ENCODE data around the gene SH3GL1.
"Not testable (repeated sequence)": the region's sequence is repeated elsewhere in the genome, so short reads cannot be mapped to it uniquely, and the experiment has no call there.

SH3GL1 gene

DNA sequence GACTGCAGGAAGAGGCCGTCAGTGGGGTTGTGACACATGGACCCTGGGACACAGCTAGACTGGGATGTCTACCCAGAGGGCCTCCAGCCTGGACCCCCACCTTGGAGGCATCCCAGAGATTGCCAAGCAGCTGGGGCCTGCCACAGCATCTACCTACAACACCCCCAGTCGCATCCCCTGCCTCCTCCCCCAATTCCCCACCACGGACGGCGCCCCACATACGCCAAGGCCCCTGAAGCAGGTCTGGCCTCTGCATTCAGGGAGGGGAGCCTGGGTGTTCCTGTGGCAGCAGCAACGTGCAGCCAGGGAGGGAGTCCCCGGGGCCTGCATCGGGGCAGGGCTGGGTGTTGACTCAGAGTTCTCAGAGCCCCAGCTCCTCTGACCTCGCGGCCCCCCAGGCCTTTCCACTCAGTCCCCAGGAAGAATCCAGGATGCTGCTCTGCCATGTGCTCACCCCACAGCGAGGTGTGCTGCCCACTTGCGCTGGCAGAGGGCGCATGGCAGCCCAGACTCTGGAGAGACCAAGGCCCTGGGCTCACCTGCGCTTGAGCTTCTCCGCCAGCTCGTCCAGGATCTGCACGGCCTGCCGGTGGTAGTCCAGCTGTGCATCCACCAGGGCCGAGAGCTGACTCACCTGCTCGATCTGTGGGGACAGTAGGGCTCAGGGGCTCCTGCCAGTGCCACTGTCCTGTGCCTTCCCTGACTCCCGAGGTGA is 37.4 kb downstream of the SH3GL1 start:
- no peak for DNase-seq

DNA sequence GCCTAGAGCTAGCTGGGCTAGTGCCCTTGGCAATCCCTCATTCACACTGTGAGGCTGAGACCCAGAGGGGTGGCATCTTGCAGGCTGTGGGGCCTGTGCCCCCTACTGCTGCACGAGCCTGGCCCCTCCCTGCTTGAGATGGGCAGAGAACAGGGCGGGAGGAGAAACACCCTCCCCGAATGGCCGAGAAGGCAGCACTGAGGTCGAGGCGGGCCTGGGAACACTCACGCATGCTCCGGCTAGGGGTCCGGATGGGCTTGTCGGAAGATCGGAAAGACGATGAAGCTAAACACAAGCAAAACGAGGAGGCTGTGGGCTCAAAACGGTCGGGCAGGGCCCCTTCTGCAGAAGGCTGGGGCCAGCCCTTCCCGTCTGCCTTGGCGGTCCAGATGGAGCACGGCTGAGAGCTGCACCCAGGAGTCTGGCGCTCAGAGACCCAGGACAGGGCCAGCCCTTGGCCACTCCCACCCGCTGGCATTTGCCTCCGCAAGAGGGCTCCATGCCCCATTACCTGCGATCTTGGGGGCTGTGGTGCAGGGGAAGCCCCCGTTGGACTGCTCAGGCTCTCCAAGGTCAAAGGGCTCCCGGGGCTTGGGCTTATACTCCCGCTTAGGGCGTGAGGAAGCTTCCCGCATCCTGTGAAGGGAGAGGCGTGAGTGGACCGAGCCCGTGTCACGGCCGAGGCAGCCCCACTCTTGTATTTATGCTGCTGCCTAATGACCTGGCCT is 38.1 kb downstream of the SH3GL1 start:
- no peak for DNase-seq

- DNase-seq: no peak
Measured at GRCh38 chr19:4361152-4362046, 38.9 kb downstream of the SH3GL1 start.

DNA sequence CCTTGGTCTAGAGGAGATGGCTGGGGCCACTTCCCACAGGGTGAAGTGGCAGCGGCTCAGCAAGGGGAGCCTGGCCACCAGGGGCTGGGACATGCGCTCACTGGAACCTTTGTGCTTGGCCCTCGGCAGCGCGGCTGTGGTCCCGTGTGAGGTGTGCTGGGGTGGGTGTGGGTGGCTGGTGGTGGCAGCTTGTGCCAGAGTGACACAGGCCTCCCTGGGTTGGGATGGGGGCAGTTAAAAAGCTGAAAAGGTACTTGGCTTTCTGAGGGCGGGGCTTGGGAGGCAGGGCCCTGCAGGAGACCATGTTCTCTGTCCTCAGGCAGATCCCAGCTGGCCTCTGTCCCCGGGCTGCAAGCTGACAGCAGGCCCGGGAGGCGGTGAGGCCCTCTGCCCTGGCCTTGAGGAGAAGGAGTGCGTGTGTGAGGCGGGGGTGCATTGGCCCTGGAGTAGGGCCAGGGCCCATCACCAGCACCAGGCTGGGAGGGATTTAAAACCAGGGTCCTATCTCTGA is 39.7 kb downstream of the SH3GL1 start:
- DNase-seq: no peak

GRCh38 chr19:4360081-4360569 is 40.2 kb downstream of the SH3GL1 start:
- no peak for DNase-seq

DNA sequence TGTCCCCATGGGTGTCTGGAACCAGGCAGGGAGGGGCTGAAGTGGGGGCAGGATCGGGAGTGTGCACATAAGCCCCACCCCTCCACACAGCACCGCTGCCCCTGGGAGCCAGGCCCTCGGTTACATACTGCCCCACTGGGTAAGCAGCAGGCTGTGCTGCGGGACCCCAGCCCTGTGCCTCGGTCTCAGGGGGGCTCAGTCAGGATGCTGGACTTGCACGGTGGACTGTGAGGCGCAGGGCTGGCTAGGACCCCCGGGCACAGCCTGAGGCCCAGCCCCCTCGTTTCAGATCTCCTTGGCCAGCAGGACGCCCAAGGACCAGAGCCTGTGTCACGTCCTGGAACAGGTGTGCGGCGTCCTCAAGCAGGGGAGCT is 40.7 kb downstream of the SH3GL1 start:
- DNase-seq: no peak

DNA sequence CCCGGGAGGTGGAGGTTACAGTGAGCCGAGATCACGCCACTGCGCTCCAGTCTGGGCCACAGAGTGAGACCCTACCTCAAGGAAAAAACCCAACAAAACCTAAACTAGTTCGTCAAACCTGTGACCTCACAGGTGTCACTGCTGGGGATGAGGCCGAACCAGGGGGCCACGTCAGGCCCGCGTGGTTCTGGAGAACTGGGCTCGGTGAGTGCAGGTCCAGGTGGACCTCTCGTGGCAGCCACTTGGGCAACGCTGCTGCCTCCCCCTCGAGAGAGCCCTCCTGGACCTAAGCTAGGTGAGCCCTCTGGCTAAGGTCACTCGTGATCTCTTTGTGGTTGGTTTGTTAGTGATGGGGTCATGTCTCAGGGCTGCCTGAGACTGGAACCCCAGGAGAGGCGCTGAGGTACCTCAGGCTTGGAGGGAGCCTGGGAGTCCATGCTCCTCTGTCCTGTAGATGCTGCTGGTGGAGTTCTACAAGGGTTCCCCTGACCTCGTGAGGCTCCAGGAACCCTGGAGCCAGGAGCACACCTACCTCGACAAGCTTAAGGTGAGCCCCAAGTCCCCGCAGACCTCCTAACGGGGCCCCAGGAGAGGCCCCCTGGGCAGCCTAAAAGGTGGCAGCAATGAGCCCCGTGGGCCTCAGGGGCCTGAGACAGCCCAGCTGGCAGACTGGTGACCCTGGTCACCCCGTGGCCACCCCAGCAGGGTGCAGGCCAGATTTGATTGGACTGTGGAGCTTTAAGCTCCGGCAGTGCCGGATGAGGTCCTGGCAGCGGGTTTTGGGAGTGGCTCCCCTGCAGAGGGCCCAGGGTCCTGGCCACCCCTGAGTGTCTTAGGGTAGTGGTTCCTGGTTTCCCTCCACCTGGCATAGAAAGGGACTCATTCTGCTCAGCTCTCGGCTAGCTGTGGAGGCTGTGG is 41.4 kb downstream of the SH3GL1 start:
- no peak for DNase-seq

GRCh38 chr19:4357921-4358326 is 42.4 kb downstream of the SH3GL1 start:
- no peak for DNase-seq

DNA sequence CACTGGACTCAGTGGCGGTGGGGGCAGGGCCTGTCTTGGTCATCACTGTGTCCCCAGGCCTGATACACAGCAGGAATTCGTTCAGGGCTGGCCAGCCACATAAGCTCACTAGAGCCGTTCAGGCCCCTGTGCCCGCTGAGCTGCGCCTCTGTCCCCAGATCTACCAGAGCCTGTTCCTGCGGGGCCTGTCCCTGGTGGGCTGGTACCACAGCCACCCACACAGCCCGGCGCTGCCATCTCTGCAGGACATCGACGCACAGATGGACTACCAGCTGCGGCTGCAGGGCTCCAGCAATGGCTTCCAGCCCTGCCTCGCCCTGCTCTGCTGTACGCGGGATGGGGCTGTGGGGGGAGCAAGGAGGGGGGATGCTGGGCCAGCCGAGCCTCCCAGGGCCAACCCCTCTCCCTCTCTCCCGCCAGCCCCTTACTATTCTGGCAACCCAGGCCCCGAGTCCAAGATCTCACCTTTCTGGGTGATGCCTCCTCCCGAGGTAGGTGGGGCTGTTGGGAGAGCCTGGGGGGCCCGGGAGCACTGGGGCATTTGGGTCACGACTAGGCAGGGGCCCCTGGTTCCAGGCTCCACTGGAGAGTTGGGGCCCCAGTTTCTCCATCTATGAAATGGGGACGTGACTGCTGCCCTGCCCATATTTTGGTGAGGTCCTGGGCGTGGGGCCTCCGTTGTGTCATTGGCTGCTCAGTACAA is 43.1 kb downstream of the SH3GL1 start:
- DNase-seq: no peak

DNA sequence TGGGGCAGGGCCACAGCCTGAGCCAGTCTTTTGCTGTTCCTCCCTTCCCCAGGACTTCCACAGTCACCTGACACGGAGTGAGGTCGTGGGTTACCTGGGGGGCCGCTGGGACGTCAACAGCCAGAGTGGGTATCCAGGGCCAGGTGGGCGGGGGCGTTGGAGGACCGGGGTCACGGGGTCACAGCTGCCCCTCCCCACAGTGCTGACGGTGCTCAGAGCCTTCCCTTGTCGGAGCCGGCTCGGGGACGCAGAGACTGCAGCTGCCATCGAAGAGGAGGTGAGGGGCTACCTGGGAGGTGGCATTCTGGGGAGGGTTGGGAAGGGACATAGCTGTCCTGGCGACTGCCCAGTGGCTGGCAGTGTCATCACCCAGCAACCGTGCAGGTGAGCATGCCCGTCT is 45.5 kb downstream of the SH3GL1 start:
- DNase-seq: no peak

DNA sequence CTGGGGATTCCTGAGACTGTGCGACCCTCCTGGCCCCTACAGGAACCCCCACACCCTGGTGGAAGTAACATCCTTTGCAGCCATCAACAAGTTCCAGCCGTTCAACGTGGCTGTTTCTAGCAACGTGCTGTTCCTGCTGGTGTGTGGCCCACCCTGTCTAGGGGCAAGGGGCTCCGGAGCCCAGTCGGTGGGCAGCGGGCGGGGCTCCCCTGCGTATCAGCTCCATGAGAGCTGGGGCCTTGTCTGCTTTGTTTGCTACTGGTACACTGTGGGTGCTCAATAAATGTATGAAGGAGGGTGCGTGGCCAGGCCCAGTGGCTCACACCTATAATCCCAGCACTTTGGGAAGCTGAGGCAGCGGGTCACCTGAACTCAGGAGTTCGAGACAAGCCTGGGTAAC is 46.1 kb downstream of the SH3GL1 start:
- no peak for DNase-seq

- DNase-seq: peak in 1 of 2 donors; percentile 76
Measured at GRCh38 chr19:4352701-4353121, 47.6 kb downstream of the SH3GL1 start.

DNA sequence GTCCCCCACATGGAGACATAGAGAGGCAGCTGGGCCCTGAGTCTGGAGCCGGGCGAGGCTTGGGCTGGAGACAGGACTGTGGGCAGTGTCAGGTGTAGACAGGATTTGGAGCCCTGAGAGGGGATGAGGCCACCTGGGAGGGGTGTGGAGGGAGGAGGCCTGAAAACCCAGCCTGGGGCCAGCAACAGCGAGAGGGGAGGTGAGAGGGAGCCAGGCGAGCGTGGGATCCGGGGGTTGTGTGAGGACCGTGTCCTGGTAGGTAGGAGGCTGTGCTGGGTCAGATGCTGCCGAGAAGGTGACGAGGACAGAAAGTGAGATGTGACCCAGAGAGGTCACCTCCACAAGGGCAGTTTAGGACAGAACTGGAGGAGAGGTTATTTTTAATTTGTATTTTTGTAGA is 49.6 kb downstream of the SH3GL1 start:
- DNase-seq: no peak

DNA sequence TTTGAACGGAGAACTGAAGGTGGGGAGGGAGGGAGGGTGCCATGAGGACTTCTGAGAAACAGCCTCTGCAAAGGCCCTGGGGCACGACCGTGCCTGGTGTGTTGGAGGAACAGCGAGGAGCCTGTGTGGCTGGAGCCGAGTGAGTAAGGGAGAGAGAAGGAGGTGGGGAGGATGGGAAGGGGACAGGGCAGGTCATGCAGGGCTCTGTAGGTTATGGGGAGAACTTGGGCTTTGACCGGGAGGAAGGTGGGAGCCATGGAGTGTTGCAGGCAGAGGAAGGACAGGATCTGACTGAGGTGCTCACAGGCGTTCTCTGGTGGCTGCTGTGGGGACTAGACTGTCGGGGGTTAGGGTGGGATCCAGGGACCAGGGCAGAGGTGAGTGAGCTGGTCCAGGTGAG is 50.2 kb downstream of the SH3GL1 start:
- no peak for DNase-seq

DNA sequence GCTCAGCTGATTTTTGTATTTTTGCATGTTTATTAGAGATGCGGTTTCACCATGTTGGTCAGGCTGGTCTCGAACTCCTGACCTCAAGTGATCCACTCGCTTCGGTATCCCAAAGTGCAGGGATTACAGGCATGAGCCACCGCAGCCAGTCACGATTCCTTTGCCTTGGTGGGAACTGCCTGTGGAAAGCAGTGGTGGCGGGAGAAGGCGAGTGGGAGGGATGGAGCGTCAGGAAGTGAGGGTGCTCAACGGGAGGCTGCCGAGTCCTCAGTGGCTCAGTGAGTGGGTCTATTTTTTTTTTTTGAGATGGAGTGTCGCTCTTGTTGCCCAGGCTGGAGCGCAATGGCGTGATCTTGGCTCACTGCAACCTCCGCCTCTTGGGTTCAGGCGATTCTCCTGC is 51.1 kb downstream of the SH3GL1 start:
- not testable (repeated sequence) for DNase-seq

DNA sequence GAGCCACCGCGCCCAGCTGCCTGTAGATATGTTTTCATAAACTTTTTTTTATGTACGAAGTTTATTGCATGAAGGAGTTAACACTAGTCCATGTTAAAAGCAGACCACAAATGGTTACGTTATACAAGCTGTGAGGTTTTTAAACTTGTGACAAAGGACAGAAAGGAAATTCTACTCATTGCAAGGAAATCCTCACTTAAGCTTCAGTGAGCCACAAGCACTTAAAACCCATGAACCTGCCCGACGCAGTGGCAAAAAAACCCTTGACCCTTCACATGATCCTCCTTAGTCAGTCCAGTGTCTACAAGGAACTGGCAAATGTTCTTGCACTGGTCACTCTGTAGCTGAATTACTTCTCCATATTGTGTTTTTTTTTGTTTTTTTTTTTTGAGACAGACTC is 52.8 kb downstream of the SH3GL1 start:
- DNase-seq: peak; percentile 73 to 92

GRCh38 chr19:4346020-4346383 is 54.3 kb downstream of the SH3GL1 start:
- no peak for DNase-seq

GRCh38 chr19:4345342-4346019 is 54.9 kb downstream of the SH3GL1 start:
- DNase-seq: no peak

GRCh38 chr19:4343370-4344307 is 56.7 kb downstream of the SH3GL1 start, which contains the start of gene MPND:
TSS of gene MPND (plus strand) at chr19:4343562. CDS start at chr19:4343594, 32 bp downstream.
- peak; percentile 84 to 93 for DNase-seq
